SK-N-SH (cell line): ENCODE measurements around the gene WDR49. TPM values are rescaled to one million over a fixed set of nuclear protein-coding genes. Genes with fewer than 3 reads are reported as not detected.

Source experiments
- CTCF ChIA-PET: fragments of 300-600, 350-600 bp; formaldehyde crosslinking; extraction: SDS; loops from one replicate; lab custom pipeline; 2021; lab: Yijun Ruan, JAX
- POLR2A ChIA-PET: fragments of 350-600 bp; sonication (Branson Sonifier 250); formaldehyde crosslinking; extraction: SDS; loops from one replicate; lab custom pipeline; 2020; ENCODE audit warnings: antibody characterized with exemption, inconsistent platforms; lab: Yijun Ruan, JAX
- DNase-seq: peaks from one replicate; pipeline ENCODE4 v3.0.0; 2012
- H2AFZ ChIP-seq: fragments of 200-600 bp; sonication (generic); 2 replicates; pipeline ENCODE4 v1.8.1; 2016; ENCODE audit warnings: antibody characterized with exemption, mild to moderate bottlenecking, low read depth
- H3F3A ChIP-seq: fragments of 200-600 bp; sonication (generic); replicated peaks from 2 replicates; pipeline ENCODE3; 2016; ENCODE audit warnings: antibody characterized with exemption, mild to moderate bottlenecking; ENCODE audit not compliant: insufficient read depth
- H3K27ac ChIP-seq, 2 experiments: fragments of 200-500 bp in 1 of 2; fragments of 200-600 bp in 1 of 2; sonication (Bioruptor generic) in 1 of 2; sonication (generic), shearing (Covaris generic) in 1 of 2; 2 replicates each; pipeline versions ENCODE4 v1.5.1 to v1.6.1; 2014 to 2016; ENCODE audit warnings: low read depth in 2 of 2, inconsistent platforms in 1 of 2, low read length in 1 of 2, mild to moderate bottlenecking in 1 of 2, mixed read lengths in 1 of 2
- H3K27me3 ChIP-seq: fragments of 200-600 bp; sonication (generic), shearing (Covaris generic); 2 replicates; pipeline ENCODE4 v1.6.1; 2016; ENCODE audit warnings: mixed run types; ENCODE audit not compliant: insufficient read depth
- H3K36me3 ChIP-seq, 2 experiments: fragments of 200-500 bp in 1 of 2; fragments of 200-600 bp in 1 of 2; sonication (Bioruptor generic) in 1 of 2; sonication (generic) in 1 of 2; replicated peaks in 1 of 2; 2 replicates each; pipeline versions ENCODE3 to v1.5.1; 2014 to 2016; ENCODE audit warnings: low read length in 1 of 2, mild to moderate bottlenecking in 1 of 2; ENCODE audit not compliant: insufficient read depth in 2 of 2, control insufficient read depth in 1 of 2
- H3K4me1 ChIP-seq, 2 experiments: fragments of 200-500 bp in 1 of 2; fragments of 200-600 bp in 1 of 2; sonication (Bioruptor generic) in 1 of 2; sonication (generic), shearing (Covaris generic) in 1 of 2; 2 replicates each; pipeline versions ENCODE4 v1.5.1 to v1.6.1; 2014 to 2016; ENCODE audit warnings: low read depth in 1 of 2, low read length in 1 of 2, mixed run types in 1 of 2; ENCODE audit not compliant: insufficient read depth in 2 of 2, control insufficient read depth in 1 of 2
- H3K4me2 ChIP-seq: fragments of 200-600 bp; sonication (generic), shearing (Covaris generic); 2 replicates; pipeline ENCODE4 v1.6.1; 2017; ENCODE audit warnings: mixed run types
- H3K4me3 ChIP-seq, 2 experiments: fragments of 200-500 bp in 1 of 2; fragments of 200-600 bp in 1 of 2; sonication (Bioruptor generic) in 1 of 2; sonication (generic), shearing (Covaris generic) in 1 of 2; 2 replicates each; pipeline versions ENCODE4 v1.5.1 to v1.8.1; 2014 to 2016; ENCODE audit warnings: low read depth in 2 of 2, inconsistent platforms in 1 of 2, low read length in 1 of 2, mild to moderate bottlenecking in 1 of 2, mixed read lengths in 1 of 2, moderate library complexity in 1 of 2
- H3K79me2 ChIP-seq: fragments of 200-600 bp; sonication (generic); 2 replicates; pipeline ENCODE4 v1.8.1; 2017; ENCODE audit warnings: mild to moderate bottlenecking; ENCODE audit not compliant: insufficient read depth
- H3K9ac ChIP-seq: fragments of 200-600 bp; sonication (generic); 2 replicates; pipeline ENCODE4 v1.6.1; 2017; ENCODE audit warnings: mixed run types
- H3K9me2 ChIP-seq: fragments of 200-600 bp; sonication (generic); 2 replicates; pipeline ENCODE4 v1.6.1; 2017; ENCODE audit warnings: mixed run types
- H3K9me3 ChIP-seq: fragments of 200-600 bp; sonication (generic); 2 replicates; pipeline ENCODE4 v1.6.1; 2017; ENCODE audit warnings: mixed run types, mild to moderate bottlenecking, moderate library complexity
- H4K20me1 ChIP-seq: fragments of 200-600 bp; sonication (generic); 2 replicates; pipeline ENCODE4 v1.6.1; 2017; ENCODE audit warnings: mild to moderate bottlenecking, mixed run types; ENCODE audit not compliant: insufficient read depth
- EZH2phosphoT487 ChIP-seq: fragments of 200-600 bp; sonication (generic); IDR thresholded peaks from 2 replicates; pipeline ENCODE4 v1.6.1; 2017; ENCODE audit warnings: low read depth, mixed run types, mild to moderate bottlenecking, antibody characterized with exemption, moderate library complexity, borderline replicate concordance
- FOXM1 ChIP-seq: IDR thresholded peaks from 2 replicates; pipeline ENCODE4 v1.4.0; 2012; ENCODE audit warnings: low read depth, mild to moderate bottlenecking
- JUND ChIP-seq: IDR thresholded peaks from 2 replicates; pipeline ENCODE4 v1.4.0; 2012
- MEF2A ChIP-seq: IDR thresholded peaks from 2 replicates; pipeline ENCODE4 v1.4.0; 2012; ENCODE audit warnings: low read depth, borderline replicate concordance
- POLR2AphosphoS5 ChIP-seq: IDR thresholded peaks from 2 replicates; pipeline ENCODE4 v1.6.1; 2012; ENCODE audit warnings: low read depth, low read length
- RCOR1 ChIP-seq: fragments of 150-350 bp; IDR thresholded peaks from 2 replicates; pipeline ENCODE4 v1.6.1; 2017; ENCODE audit warnings: antibody characterized with exemption, low read length
- SMC3 ChIP-seq: IDR thresholded peaks from 2 replicates; pipeline ENCODE4 v1.6.1; 2012; ENCODE audit warnings: low read depth, low read length, improper control_type of control experiment
- WGBS: methylation state at CpG from one replicate; pipeline ENCODE4 v1.1.6; 2017; ENCODE audit warnings: low lambda C conversion rate; 5-methylcytosine and 5-hydroxymethylcytosine counted together
- polyA plus RNA-seq, 3 experiments: library from polyadenylated mRNA; depleted of rRNA; stranded (reverse); fragments of >200 nt; gene quantifications; 2 replicates each; pipeline ENCODE4 v1.2.3, GENCODE V29; 2012
- TF ChIP-seq, protein P1 (sequence below): fragments of 200-600 bp; sonication (generic); IDR thresholded peaks from 2 replicates; pipeline ENCODE4 v1.6.1; 2017; ENCODE audit warnings: antibody characterized with exemption, mild to moderate bottlenecking, moderate library complexity
- TF ChIP-seq, protein P2 (sequence below): fragments of 150-350 bp; IDR thresholded peaks from 2 replicates; pipeline ENCODE4 v1.6.1; 2017; ENCODE audit warnings: antibody characterized with exemption, low read length, low read depth, borderline replicate concordance
- TF ChIP-seq, protein P3 (sequence below): IDR thresholded peaks from 2 replicates; pipeline ENCODE4; 2012
- TF ChIP-seq, protein P4 (sequence below): IDR thresholded peaks from 2 replicates; pipeline ENCODE4 v1.4.0; 2012; ENCODE audit warnings: low read depth, borderline replicate concordance
- TF ChIP-seq, protein P5 (sequence below): IDR thresholded peaks from 2 replicates; pipeline ENCODE4 v1.6.1; 2012; ENCODE audit warnings: mild to moderate bottlenecking, low read depth, low read length, moderate library complexity

The WDR49 gene
- polyA plus RNA-seq, 1 of the 3 experiments (the other 2 are of a cell fraction): not detected

DNA sequence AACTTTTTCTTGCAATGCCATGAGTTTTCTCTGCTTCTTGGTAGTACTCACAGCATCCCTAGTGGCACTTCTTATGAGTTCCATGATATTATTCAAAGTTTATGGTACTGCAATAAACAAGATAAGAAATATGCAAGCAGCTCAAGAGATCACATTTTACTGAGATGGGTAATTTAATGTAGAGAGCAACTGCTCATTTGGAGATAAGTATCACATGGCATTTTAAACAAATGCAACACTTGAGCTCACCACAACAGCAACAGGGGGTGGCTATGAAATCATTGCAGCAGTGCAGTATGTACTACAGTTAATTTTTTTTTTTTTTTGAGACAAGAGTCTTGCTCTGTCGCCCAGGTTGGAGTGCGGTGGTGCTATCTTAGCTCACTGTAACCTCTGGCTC lies 85.1 kb downstream of the WDR49 start:
- Histone ChIP-seq H3K4me3 (no peak overlapping the region), H3K36me3 (no peaks in the 10 kb centered on the region), H3K4me1 (no peaks in the 10 kb centered on the region), H3K9ac (no peak overlapping the region), H3K27me3 (no peaks in the 10 kb centered on the region), H3K9me2 (no peaks in the 10 kb centered on the region), H4K20me1 (no peaks in the 10 kb centered on the region), H3F3A (no peaks in the 10 kb centered on the region), H3K4me2 (no peak overlapping the region), H3K27ac (no peak overlapping the region), H3K79me2 (no peaks in the 10 kb centered on the region), H3K9me3 (no peaks in the 10 kb centered on the region), H2AFZ (no peak overlapping the region)
- WGBS: 20% methylated on average over 2 of the region's 2 CpGs
- TF ChIP-seq JUND: no peak
- DNase-seq: no peak
- CTCF ChIA-PET: no interaction called here
- POLR2A ChIA-PET: no interaction called here

DNA sequence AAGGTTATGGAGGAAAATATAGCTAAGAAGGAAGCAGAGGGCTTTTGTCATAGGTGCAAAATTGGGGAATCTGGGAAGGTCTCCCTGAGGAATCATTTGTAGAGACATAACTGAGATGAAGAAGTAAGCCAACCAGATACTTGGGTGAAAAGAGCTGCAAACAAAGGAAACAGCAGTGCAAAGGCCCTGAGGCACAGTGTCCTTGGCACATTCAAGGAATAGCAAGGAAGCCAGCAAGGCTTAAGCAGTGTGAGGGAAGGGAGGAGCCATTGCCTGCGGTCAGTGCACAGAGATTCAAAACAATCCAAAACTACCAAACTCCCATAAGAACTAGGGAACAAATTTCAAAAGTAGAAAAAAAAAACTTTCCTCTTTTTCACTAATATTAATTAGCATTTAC lies 88.3 kb downstream of the WDR49 start:
- Histone ChIP-seq H3K27me3 (no peaks in the 10 kb centered on the region), H3K27ac (no peak overlapping the region), H3K79me2 (no peaks in the 10 kb centered on the region), H4K20me1 (no peaks in the 10 kb centered on the region), H2AFZ (no peak overlapping the region), H3K9me3 (no peaks in the 10 kb centered on the region)
- WGBS: 4% methylated on average over 1 of the region's 1 CpG
- TF ChIP-seq SMC3: no peak
- TF ChIP-seq, protein P1, sequence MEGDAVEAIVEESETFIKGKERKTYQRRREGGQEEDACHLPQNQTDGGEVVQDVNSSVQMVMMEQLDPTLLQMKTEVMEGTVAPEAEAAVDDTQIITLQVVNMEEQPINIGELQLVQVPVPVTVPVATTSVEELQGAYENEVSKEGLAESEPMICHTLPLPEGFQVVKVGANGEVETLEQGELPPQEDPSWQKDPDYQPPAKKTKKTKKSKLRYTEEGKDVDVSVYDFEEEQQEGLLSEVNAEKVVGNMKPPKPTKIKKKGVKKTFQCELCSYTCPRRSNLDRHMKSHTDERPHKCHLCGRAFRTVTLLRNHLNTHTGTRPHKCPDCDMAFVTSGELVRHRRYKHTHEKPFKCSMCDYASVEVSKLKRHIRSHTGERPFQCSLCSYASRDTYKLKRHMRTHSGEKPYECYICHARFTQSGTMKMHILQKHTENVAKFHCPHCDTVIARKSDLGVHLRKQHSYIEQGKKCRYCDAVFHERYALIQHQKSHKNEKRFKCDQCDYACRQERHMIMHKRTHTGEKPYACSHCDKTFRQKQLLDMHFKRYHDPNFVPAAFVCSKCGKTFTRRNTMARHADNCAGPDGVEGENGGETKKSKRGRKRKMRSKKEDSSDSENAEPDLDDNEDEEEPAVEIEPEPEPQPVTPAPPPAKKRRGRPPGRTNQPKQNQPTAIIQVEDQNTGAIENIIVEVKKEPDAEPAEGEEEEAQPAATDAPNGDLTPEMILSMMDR: no peak
- no peak for TF ChIP-seq FOXM1
- TF ChIP-seq, protein P2, sequence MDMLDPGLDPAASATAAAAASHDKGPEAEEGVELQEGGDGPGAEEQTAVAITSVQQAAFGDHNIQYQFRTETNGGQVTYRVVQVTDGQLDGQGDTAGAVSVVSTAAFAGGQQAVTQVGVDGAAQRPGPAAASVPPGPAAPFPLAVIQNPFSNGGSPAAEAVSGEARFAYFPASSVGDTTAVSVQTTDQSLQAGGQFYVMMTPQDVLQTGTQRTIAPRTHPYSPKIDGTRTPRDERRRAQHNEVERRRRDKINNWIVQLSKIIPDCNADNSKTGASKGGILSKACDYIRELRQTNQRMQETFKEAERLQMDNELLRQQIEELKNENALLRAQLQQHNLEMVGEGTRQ: no peak
- no peak for TF ChIP-seq JUND
- TF ChIP-seq, all 33 proteins: peak for 0
- Histone ChIP-seq H3K9ac (no peak overlapping the region), H3K4me2 (no peak overlapping the region), H3K4me1 (no peaks in the 10 kb centered on the region; a peak in 1 of 4 replicates), H3K9me2 (no peaks in the 10 kb centered on the region), H3F3A (no peaks in the 10 kb centered on the region), H3K4me3 (no peak overlapping the region), H3K36me3 (no peaks in the 10 kb centered on the region)
- POLR2A ChIA-PET: no interaction called here
- CTCF ChIA-PET: no interaction called here
- DNase-seq: no peak

DNA sequence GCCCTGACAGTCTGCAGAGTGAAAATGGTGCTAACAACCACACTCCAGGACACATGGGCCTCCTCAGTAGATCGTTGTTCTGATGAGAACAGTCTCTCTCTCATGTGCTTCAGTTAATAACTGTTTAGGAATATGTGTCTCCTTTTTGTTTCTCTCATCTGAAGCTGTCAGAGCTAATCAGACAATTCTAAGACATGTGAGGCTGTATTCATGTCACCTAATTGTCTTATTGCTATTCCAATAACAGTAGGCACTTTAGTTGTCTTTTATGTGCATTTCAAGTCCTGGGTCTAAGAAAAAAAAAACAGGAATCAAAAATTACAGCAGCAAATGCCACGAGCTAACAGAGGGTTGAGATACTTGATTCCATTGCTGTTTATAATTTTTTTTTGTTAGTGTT lies 89.1 kb downstream of the WDR49 start:
- H3K9me3 ChIP-seq: no peaks in the 10 kb centered on the region
- H3K27ac ChIP-seq: no peak overlapping the region
- H3K27me3 ChIP-seq: no peaks in the 10 kb centered on the region
- POLR2A ChIA-PET: no interaction called here
- H3K4me2 ChIP-seq: no peak overlapping the region
- WGBS: under 1% methylated on average over 2 of the region's 2 CpGs
- TF ChIP-seq JUND (no peak), MEF2A (no peak), EZH2phosphoT487 (no peak), RCOR1 (no peak), POLR2AphosphoS5 (no peak)
- TF ChIP-seq, protein P3, sequence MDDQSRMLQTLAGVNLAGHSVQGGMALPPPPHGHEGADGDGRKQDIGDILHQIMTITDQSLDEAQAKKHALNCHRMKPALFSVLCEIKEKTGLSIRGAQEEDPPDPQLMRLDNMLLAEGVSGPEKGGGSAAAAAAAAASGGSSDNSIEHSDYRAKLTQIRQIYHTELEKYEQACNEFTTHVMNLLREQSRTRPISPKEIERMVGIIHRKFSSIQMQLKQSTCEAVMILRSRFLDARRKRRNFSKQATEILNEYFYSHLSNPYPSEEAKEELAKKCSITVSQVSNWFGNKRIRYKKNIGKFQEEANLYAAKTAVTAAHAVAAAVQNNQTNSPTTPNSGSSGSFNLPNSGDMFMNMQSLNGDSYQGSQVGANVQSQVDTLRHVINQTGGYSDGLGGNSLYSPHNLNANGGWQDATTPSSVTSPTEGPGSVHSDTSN: no peak
- TF ChIP-seq, protein P4, sequence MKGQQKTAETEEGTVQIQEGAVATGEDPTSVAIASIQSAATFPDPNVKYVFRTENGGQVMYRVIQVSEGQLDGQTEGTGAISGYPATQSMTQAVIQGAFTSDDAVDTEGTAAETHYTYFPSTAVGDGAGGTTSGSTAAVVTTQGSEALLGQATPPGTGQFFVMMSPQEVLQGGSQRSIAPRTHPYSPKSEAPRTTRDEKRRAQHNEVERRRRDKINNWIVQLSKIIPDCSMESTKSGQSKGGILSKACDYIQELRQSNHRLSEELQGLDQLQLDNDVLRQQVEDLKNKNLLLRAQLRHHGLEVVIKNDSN: no peak
- TF ChIP-seq, protein P5, sequence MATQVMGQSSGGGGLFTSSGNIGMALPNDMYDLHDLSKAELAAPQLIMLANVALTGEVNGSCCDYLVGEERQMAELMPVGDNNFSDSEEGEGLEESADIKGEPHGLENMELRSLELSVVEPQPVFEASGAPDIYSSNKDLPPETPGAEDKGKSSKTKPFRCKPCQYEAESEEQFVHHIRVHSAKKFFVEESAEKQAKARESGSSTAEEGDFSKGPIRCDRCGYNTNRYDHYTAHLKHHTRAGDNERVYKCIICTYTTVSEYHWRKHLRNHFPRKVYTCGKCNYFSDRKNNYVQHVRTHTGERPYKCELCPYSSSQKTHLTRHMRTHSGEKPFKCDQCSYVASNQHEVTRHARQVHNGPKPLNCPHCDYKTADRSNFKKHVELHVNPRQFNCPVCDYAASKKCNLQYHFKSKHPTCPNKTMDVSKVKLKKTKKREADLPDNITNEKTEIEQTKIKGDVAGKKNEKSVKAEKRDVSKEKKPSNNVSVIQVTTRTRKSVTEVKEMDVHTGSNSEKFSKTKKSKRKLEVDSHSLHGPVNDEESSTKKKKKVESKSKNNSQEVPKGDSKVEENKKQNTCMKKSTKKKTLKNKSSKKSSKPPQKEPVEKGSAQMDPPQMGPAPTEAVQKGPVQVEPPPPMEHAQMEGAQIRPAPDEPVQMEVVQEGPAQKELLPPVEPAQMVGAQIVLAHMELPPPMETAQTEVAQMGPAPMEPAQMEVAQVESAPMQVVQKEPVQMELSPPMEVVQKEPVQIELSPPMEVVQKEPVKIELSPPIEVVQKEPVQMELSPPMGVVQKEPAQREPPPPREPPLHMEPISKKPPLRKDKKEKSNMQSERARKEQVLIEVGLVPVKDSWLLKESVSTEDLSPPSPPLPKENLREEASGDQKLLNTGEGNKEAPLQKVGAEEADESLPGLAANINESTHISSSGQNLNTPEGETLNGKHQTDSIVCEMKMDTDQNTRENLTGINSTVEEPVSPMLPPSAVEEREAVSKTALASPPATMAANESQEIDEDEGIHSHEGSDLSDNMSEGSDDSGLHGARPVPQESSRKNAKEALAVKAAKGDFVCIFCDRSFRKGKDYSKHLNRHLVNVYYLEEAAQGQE: no peak
- H3F3A ChIP-seq: no peaks in the 10 kb centered on the region
- no peaks in the 10 kb centered on the region for H3K36me3 ChIP-seq
- no peak for DNase-seq
- CTCF ChIA-PET: no interaction called here
- H3K9me2 ChIP-seq: no peaks in the 10 kb centered on the region
- H2AFZ ChIP-seq: no peak overlapping the region
- H3K9ac ChIP-seq: no peak overlapping the region
- no peaks in the 10 kb centered on the region; a peak in 1 of 4 replicates for H3K4me1 ChIP-seq
- no peaks in the 10 kb centered on the region for H4K20me1 ChIP-seq
- H3K4me3 ChIP-seq: no peak overlapping the region
- H3K79me2 ChIP-seq: no peaks in the 10 kb centered on the region
